Adrenal gland (tissue), 5 donors: ENCODE results near the gene UBTD2.

ENCODE experiments used
- CTCF ChIP-seq, 6 experiments: fragments of 450-650 bp in 4 of 6; fragments of 200-600 bp in 2 of 6; sonication (generic) in 1 of 6; IDR thresholded peaks; 1 replicate in 5 of 6; 2 replicates in 1 of 6; pipeline versions ENCODE4 v1.5.1 to v1.8.0; 2016 to 2021; ENCODE audit warnings: antibody characterized with exemption in 6 of 6, mild to moderate bottlenecking in 2 of 6, moderate library complexity in 1 of 6
- POLR2A ChIP-seq, 2 donors: fragments of 450-650 bp; IDR thresholded peaks; one replicate each; pipeline ENCODE4 v1.6.1; 2017; ENCODE audit warnings: antibody characterized with exemption in 2 of 2, mild to moderate bottlenecking in 2 of 2, moderate library complexity in 1 of 2
- donor health status: DM: no; HTN: no; CAD: no.

DNA sequence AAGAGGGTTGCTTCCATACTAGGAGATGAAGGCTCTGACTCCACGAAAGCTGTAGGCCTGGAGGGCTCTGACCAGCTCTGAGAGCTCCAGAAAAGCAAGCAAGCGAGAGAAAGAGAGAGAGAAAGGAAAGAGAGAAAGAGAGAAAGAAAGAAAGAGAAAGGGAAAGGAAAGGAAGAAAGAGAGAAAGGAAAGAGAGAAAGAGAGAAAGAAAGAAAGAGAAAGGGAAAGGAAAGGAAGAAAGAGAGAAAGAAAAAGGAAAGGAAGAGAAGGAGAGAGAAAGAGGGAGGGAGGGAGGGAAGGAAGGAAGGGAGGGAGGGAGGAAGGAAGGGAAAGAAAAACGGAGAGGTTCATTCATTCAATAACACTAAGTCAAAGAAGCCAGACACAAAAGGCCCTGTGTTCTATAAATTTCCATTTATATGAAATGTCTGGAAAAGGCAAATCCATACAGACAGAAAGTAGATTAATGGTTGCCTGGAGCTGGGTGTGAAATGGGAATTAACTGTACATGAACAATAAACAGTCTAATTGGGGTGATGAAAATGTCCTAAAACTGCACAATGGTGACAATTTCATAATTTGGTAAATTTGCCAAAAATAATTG is 93.8 kb downstream of the UBTD2 start:
- TF ChIP-seq CTCF (IDR thresholded peaks at IDR 0.05) = no peak
- TF ChIP-seq POLR2A (IDR thresholded peaks at IDR 0.05) = no peak
